ENCODE measurements around the gene ZNF524. TPM values are rescaled to one million over a fixed set of nuclear protein-coding genes. Genes with fewer than 3 reads are reported as not detected.

The ZNF524 gene
- 5.9 and 7.1 TPM in 2 replicates for total RNA-seq

DNA sequence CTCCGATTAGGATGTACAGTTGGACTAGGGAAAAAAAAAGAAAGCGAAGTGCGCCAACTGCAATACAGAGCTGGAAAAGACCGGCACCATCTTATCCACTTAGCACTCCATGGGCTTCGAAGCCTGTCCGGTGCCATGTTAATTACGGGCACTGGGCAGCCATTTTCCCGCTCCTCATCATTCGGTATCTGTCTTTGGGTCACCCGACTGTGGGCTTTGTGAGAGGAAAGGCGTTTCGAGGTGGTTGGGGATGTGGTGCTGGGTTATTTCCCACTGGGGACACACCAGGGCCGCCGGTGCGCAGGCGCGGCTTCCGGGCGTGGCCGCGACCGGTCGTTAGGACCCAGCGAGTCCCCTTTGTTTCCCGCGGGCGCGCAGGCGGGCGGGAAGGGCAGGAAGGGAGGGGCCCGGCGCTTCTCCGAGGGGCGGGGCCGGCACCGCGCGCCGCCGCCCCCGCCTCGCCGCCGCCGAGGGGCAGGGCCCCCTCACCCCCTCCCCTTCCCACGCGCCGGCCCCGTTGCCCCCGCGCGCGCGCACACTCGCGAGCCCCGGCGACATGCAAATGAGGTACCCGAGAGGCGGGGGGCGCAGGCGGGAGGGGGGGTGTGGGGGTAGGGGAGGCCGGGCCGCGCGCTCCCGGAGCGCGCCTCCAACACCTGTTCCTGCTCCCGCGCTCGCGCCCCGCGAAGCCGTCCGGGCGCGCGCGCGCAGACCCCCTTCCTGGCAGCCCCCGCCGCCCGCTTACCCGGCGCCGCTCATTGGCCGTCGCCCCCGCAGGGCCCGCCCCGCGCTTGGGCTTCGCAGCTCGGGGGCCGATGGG is at the start of gene ZNF524:
Gene ZNF524 (plus strand): TSS at position 447 of the 820 bp plus-strand sequence. CDS start 1,825 bp downstream, outside the sequence.

GRCh38 chr19:55580628-55581144 is 19.4 kb upstream of the ZNF524 start, which contains the start of gene ZNF579:
TSS of gene ZNF579 (minus strand) at chr19:55580848. CDS start at chr19:55579639, 1,209 bp downstream.

GRCh38 chr19:55599468-55599841 is 633 bp upstream of the ZNF524 start, which contains the start of gene FIZ1:
TSS of gene FIZ1 (minus strand) at chr19:55599517. CDS start at chr19:55597865, 1,652 bp downstream.

DNA sequence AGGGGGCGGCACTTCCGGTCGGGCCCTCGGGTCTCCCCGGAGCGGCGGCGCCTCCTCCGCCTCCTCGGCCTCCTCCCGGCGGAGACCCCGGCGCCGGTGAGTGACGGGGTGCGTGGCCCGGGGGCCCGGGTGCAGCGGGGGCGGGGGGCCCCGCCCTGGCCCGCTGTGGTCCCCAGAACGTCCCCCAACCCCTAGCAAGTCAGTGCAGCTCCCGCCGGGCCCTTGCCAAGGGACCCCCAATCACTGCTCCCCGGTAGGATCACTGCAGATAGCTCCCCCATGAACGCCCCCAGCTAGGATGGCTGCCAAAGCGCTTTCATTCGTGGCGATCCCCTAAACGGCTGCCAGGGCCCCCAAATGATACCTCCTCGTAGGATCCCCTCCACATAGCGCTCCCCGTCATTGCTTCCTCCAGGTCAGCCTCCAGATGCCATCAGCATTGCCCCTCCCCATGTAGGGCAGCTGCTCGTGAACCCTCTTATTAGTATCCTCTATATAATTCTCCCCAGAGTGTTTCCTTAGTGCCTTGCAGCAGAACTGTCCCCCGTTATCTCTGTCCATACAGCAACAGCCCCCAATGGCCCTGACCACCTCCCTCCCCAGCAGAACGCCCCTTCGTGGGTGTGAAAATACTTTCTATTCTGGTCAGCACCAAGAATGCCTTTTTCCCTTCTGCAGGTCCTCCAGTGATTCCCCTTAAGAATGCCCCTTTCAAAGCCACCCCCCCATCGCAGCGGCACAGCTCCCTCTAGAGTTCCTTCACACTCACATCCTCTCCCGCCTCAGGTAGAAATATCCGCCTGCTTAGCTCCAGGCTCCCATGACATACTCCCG is 5.8 kb downstream of the ZNF524 start, which contains the start of gene ZNF865:
Gene ZNF865 (plus strand): TSS at position 11 of the 834 bp plus-strand sequence. CDS start 7,972 bp downstream, outside the sequence.

GRCh38 chr19:55624109-55625003 is 24.3 kb downstream of the ZNF524 start, which contains the start of gene ZNF784:
TSS of gene ZNF784 (minus strand) at chr19:55624566. CDS start at chr19:55624561, 5 bp downstream.

DNA sequence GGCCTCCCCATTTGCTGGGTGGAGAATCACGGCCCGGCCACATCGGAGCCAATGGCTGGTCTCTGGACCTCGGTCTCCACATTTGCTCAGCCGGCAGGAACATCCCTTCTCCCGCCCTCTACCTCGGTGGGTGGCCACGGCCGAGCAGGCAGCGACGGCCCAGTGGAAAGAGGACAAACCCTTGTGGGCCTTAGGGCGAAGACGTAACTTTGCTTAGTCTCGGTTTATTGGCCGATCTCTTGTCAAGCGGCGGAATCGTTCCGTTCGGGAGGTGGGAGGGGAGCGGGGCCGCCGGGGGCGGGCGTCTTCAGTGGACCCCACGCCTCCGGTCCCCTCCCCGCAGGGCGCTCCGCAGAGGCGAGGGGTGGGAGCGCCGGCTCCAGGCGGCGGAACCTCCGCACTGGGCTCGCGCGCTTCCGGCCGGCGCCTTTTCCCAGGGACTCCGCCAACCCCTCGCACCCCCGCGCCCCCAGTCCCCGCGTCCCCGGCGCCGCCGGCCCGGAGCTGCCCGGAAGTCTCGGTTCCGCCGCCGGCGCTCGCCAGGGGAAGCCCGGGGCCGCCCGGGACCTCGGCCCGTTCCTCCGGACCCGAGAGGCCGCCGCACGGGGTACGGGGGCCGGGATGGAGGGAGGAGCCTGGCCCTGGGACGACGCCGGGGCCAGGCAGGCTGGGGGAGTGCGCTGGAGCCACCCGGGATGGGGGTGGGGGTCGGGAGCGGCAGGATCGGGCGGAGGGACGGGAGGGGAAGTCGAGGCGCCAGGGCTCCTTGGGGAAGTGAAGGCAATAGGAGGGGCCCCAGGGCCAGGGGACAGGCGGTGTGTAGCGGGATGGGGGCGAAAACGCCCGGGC is 40.7 kb downstream of the ZNF524 start, which contains the start of gene ZNF580:
Gene ZNF580 (plus strand): TSS at position 426 of the 849 bp plus-strand sequence. CDS start 1,507 bp downstream, outside the sequence.

DNA sequence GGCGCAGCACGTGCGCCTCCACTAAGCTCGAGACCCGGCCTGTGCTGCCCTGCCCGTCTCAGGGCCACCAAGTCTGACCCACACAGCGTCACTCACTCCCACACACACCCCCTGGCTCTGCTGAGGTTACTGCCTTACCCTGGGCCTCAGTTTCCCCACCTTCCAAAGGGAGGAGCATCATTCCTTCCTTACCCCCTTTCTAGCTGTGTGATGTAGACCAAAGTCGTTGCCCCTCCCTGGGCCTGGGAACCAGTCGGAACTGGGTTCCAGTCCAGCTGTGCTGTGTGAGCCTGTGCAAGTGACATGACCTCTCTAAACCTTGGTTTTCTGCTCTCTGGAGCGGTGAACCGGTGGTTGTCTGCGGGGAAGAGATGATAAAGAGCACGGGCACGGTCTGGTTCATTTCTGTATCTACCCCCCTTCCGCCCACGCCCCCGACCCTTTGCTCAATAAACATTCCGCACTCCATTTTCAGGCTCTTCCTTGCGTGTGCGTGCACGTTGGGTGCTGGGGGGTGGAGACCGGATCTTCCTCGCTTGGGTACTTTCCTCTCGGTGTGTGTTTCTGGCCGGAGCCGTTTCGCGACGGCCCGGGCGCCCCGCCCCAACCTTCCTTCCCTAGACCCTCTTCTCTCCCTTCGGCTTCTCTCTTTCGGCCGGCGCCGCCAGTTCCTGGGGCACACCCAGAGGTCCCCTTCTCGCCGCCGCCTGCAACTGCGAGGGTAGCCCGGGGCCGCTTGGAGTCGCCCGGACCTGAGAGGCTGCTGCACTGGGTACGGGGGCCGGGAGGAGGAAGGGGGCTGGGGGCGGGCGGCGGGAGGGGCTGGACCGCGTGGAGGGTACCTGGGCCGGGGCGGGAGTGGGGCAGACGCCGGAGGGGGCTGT is 43.2 kb downstream of the ZNF524 start, which contains the start of gene ZNF581:
Gene ZNF581 (plus strand): TSS at position 647 of the 884 bp plus-strand sequence. CDS start 923 bp downstream, outside the sequence.

GRCh38 chr19:55647732-55648584 is 47.9 kb downstream of the ZNF524 start, which contains the start of gene CCDC106:
TSS of gene CCDC106 (plus strand) at chr19:55648212. CDS start at chr19:55649047, 835 bp downstream.

Other genes starting within 250 kb of the ZNF524 start
- gene COX6B2, start 245.6 kb upstream of the ZNF524 start, total RNA-seq = 0.09 TPM in 1 of 2 replicates, not detected in the other
- gene GARIN5B, start 237.0 kb upstream of the ZNF524 start, total RNA-seq = not detected in 2 replicates
- 14.4 and 33.9 TPM in 2 replicates for gene IL11, start 229.8 kb upstream of the ZNF524 start, total RNA-seq
- not detected in 2 replicates for gene TMEM190, start 223.5 kb upstream of the ZNF524 start, total RNA-seq
- 0.30 and 0.32 TPM in 2 replicates for gene TMEM238, start 216.0 kb upstream of the ZNF524 start, total RNA-seq
- 212 and 468 TPM in 2 replicates for gene RPL28, start 214.4 kb upstream of the ZNF524 start, total RNA-seq
- 72.5 and 94.4 TPM in 2 replicates for gene UBE2S, start 192.5 kb upstream of the ZNF524 start, total RNA-seq
- gene SHISA7, start 157.0 kb upstream of the ZNF524 start, total RNA-seq = not detected in 2 replicates
- 29.4 and 47.2 TPM in 2 replicates for gene ISOC2, start 138.6 kb upstream of the ZNF524 start, total RNA-seq
- not detected in 2 replicates for gene C19orf85, start 135.5 kb upstream of the ZNF524 start, total RNA-seq
- gene ZNF628, start 123.7 kb upstream of the ZNF524 start, total RNA-seq = 1.5 and 3.0 TPM in 2 replicates
- 18.0 and 20.5 TPM in 2 replicates for gene NAT14, start 115.1 kb upstream of the ZNF524 start, total RNA-seq
- 13.7 and 16.0 TPM in 2 replicates for gene SSC5D, start 111.9 kb upstream of the ZNF524 start, total RNA-seq
- gene SBK2, start 63.2 kb upstream of the ZNF524 start, total RNA-seq = not detected in 2 replicates
- not detected in 2 replicates for gene SBK3, start 54.7 kb upstream of the ZNF524 start, total RNA-seq
- 3.9 and 6.5 TPM in 2 replicates for gene ZNF579, start 19.4 kb upstream of the ZNF524 start, total RNA-seq
- gene FIZ1, start 771 bp upstream of the ZNF524 start, total RNA-seq = 3.0 and 3.6 TPM in 2 replicates
- gene ZNF865, start 5.4 kb downstream of the ZNF524 start, total RNA-seq = 2.1 and 3.3 TPM in 2 replicates
- gene ZNF784, start 24.3 kb downstream of the ZNF524 start, total RNA-seq = 2.5 and 4.2 TPM in 2 replicates
- 4.8 and 4.9 TPM in 2 replicates for gene ZNF580, start 40.7 kb downstream of the ZNF524 start, total RNA-seq
- gene ZNF581, start 43.4 kb downstream of the ZNF524 start, total RNA-seq = 10.7 and 14.6 TPM in 2 replicates
- gene CCDC106, start 47.9 kb downstream of the ZNF524 start, total RNA-seq = 8.2 and 8.6 TPM in 2 replicates
- gene U2AF2, start 54.7 kb downstream of the ZNF524 start, total RNA-seq = 61.8 and 111 TPM in 2 replicates
- gene EPN1, start 74.9 kb downstream of the ZNF524 start, total RNA-seq = 51.4 and 172 TPM in 2 replicates
- not detected in 2 replicates for gene NLRP9, start 138.1 kb downstream of the ZNF524 start, total RNA-seq
- not detected in 2 replicates for gene RFPL4A, start 158.8 kb downstream of the ZNF524 start, total RNA-seq
- gene RFPL4AL1, start 168.8 kb downstream of the ZNF524 start, total RNA-seq = not detected in 2 replicates
- not detected in 2 replicates for gene NLRP11, start 231.7 kb downstream of the ZNF524 start, total RNA-seq
- gene NLRP4, start 236.3 kb downstream of the ZNF524 start, total RNA-seq = not detected in 2 replicates